Mesendoderm (in vitro differentiated cells): ENCODE data around the gene SLC2A13.
"Not testable (repeated sequence)": the region's sequence is repeated elsewhere in the genome, so short reads cannot be mapped to it uniquely, and the experiment has no call there.

Source experiments
- DNase-seq: peaks from one replicate; pipeline ENCODE4 v3.0.0; 2013
- H2AK5ac ChIP-seq: 2 replicates; pipeline ENCODE4 v1.6.1; 2013; ENCODE audit warnings: low read length, inconsistent platforms
- H2BK120ac ChIP-seq: 2 replicates; pipeline ENCODE4 v1.6.1; 2013; ENCODE audit warnings: low read depth, mild to moderate bottlenecking, low read length, moderate library complexity, mixed read lengths
- H2BK15ac ChIP-seq: replicated peaks from 2 replicates; pipeline ENCODE4 v1.6.1; 2013; ENCODE audit warnings: low read depth, mild to moderate bottlenecking, moderate library complexity
- H2BK5ac ChIP-seq: 2 replicates; pipeline ENCODE4 v1.6.1; 2013; ENCODE audit warnings: low read length, inconsistent platforms
- H3K18ac ChIP-seq: 2 replicates; pipeline ENCODE4 v1.6.1; 2013; ENCODE audit warnings: mild to moderate bottlenecking, low read length, mixed read lengths
- H3K23ac ChIP-seq: one replicate; pipeline ENCODE4 v1.6.1; 2013; ENCODE audit warnings: low read length
- H3K27ac ChIP-seq: 2 replicates; pipeline ENCODE4 v1.5.1; 2013; ENCODE audit warnings: low read depth, mild to moderate bottlenecking, inconsistent platforms, low read length, moderate library complexity
- H3K27me3 ChIP-seq: 2 replicates; pipeline ENCODE4 v1.6.1; 2013; ENCODE audit warnings: low read length, control low read depth, mild to moderate bottlenecking, inconsistent platforms; ENCODE audit not compliant: insufficient read depth, poor library complexity
- H3K36me3 ChIP-seq: 2 replicates; pipeline ENCODE4 v1.6.1; 2013; ENCODE audit warnings: low read length, inconsistent platforms; ENCODE audit not compliant: control insufficient read depth, insufficient read depth
- H3K4ac ChIP-seq: one replicate; pipeline ENCODE4 v1.6.1; 2013; ENCODE audit warnings: low read depth, mild to moderate bottlenecking, low read length, moderate library complexity
- H3K4me1 ChIP-seq: 2 replicates; pipeline ENCODE4 v1.6.1; 2013; ENCODE audit warnings: low read depth, low read length, inconsistent platforms; ENCODE audit not compliant: control insufficient read depth
- H3K4me2 ChIP-seq: 2 replicates; pipeline ENCODE4 v1.6.1; 2013; ENCODE audit warnings: low read length
- H3K4me3 ChIP-seq: 2 replicates; pipeline ENCODE4 v1.5.1; 2013; ENCODE audit warnings: mild to moderate bottlenecking, low read length
- H3K56ac ChIP-seq: one replicate; pipeline ENCODE4 v1.6.1; 2013; ENCODE audit warnings: low read length
- H3K79me1 ChIP-seq: 2 replicates; pipeline ENCODE4 v1.6.1; 2013; ENCODE audit warnings: low read length, inconsistent platforms
- H3K79me2 ChIP-seq: 2 replicates; pipeline ENCODE4 v1.6.1; 2013; ENCODE audit warnings: mild to moderate bottlenecking, low read length; ENCODE audit not compliant: control insufficient read depth, insufficient read depth
- H3K9ac ChIP-seq: 2 replicates; pipeline ENCODE4 v1.6.1; 2013; ENCODE audit warnings: low read length, inconsistent platforms
- H4K5ac ChIP-seq: one replicate; pipeline ENCODE4 v1.6.1; 2013; ENCODE audit warnings: low read length
- H4K8ac ChIP-seq: one replicate; pipeline ENCODE4 v1.6.1; 2013; ENCODE audit warnings: low read depth, mild to moderate bottlenecking, control low read depth, low read length, moderate library complexity
- WGBS: extraction: QIAGEN DNeasy Blood & Tissue Kit; methylation state at CpG from one replicate; pipeline ENCODE4 v1.1.7; 2013; ENCODE audit warnings: low lambda C conversion rate, missing lambda C conversion rate; ENCODE audit not compliant: insufficient coverage; ENCODE audit errors: extremely low coverage; 5-methylcytosine and 5-hydroxymethylcytosine counted together

SLC2A13 gene

DNA sequence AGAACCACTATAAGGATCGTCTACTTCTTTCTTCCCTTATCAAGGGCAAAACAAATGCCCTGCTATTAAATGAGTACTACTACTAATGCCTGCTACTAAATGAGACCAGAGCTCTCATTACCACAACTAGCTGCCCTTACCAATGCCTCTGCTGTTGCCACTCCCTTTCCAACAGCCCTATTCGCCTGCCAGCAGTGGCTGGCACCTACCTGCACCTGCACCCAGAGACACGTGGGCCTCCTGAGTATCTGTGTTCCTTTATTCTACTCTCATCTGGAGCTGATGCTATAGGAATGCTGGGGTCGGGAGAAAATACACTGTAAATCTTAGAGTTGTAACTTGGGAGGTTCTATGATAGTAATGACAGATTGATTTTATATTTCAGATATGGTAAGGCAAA, 174.7 kb downstream of the SLC2A13 start:
- Histone ChIP-seq H3K79me2 (no peaks in the 10 kb centered on the region), H3K56ac (no peak overlapping the region), H4K8ac (no peak overlapping the region), H3K18ac (no peak overlapping the region), H3K27me3 (no peaks in the 10 kb centered on the region), H2BK120ac (no peak overlapping the region), H3K4me1 (no peaks in the 10 kb centered on the region), H4K5ac (no peak overlapping the region), H3K23ac (no peak overlapping the region), H3K4ac (no peak overlapping the region), H3K36me3 (no peaks in the 10 kb centered on the region), H3K4me2 (no peak overlapping the region), H2AK5ac (no peak overlapping the region), H3K9ac (no peak overlapping the region), H3K79me1 (no peaks in the 10 kb centered on the region), H2BK15ac (no peak overlapping the region), H3K27ac (no peak overlapping the region), H2BK5ac (no peak overlapping the region), H3K4me3 (no peak overlapping the region)
- no peak for DNase-seq
- no CpG with 5 or more reads among the region's 4 CpGs for WGBS

DNA sequence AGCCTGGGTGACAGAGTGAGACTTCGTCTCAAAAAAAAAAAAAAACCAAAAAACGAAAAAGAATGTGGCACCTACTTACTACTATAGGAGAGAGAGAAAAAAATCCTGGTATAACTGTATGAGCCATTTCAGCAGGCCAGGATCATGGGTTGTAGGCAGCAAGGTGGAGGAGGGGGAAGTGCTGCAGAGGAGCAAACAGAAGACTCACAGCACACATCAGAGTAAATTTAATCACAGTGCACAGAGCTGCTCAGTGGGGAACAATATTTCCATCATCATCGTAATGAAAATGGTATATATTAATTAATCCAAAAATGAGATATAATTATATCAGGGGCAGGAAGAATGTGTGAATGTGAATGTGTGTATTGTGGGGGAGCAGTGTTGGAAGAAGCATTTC, 175.8 kb downstream of the SLC2A13 start:
- H3K9ac ChIP-seq, result no peak overlapping the region
- no peaks in the 10 kb centered on the region for H3K79me2 ChIP-seq
- H3K4me2 ChIP-seq, result no peak overlapping the region
- H3K27me3 ChIP-seq, result no peaks in the 10 kb centered on the region
- no peak overlapping the region for H3K18ac ChIP-seq
- no peak overlapping the region for H4K8ac ChIP-seq
- H2BK5ac ChIP-seq, result no peak overlapping the region
- H3K79me1 ChIP-seq, result no peaks in the 10 kb centered on the region
- H3K56ac ChIP-seq, result no peak overlapping the region
- WGBS, result no CpG with 5 or more reads among the region's 3 CpGs
- H2AK5ac ChIP-seq, result no peak overlapping the region
- no peak overlapping the region for H3K27ac ChIP-seq
- DNase-seq, result no peak
- H3K36me3 ChIP-seq, result no peaks in the 10 kb centered on the region
- no peak overlapping the region for H2BK120ac ChIP-seq
- H2BK15ac ChIP-seq, result no peak overlapping the region
- H3K4ac ChIP-seq, result no peak overlapping the region
- no peak overlapping the region for H3K4me3 ChIP-seq
- no peak overlapping the region for H4K5ac ChIP-seq
- no peaks in the 10 kb centered on the region for H3K4me1 ChIP-seq
- no peak overlapping the region for H3K23ac ChIP-seq

DNA sequence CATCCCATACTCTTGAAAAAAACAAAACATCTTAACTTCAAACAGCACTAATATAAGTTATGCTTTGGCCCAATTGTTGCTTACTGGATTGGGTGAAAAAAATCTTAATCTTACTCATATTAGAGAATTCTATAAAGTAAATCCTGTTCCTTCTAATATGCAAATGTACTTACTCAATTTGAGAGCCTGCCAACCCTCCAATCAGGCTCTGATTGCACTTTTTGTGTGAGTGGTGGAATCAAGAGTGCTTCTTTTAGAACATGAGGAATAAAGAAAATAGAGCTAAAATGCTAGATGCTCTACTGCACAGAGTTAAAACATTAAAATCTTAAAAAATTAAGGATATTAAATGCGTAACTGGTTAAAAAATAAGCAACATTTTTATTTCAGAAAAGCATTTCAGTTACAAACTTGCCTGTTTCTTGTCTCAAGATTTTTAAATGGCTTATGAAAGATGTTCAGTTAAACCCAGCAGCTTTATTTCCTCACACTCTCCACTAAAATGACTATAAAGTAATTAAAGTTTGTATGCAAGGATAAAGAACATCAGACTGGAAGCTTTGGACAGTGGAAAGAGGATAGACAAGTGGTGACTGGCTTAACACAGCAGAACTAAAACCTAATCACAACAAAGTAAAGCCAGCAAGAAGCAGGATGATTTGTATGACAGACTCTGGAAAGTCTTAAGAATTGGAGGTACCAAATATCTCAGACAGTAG, 177.5 kb downstream of the SLC2A13 start:
- no peaks in the 10 kb centered on the region for H3K27me3 ChIP-seq
- no peak overlapping the region for H4K8ac ChIP-seq
- no peaks in the 10 kb centered on the region for H3K79me1 ChIP-seq
- no peak overlapping the region for H2BK15ac ChIP-seq
- no peak overlapping the region for H3K4ac ChIP-seq
- no peak overlapping the region for H3K56ac ChIP-seq
- no peaks in the 10 kb centered on the region for H3K36me3 ChIP-seq
- H3K18ac ChIP-seq, result no peak overlapping the region
- H3K4me3 ChIP-seq, result no peak overlapping the region
- H2BK5ac ChIP-seq, result no peak overlapping the region
- DNase-seq, result no peak
- no peak overlapping the region for H3K23ac ChIP-seq
- H3K27ac ChIP-seq, result no peak overlapping the region
- H4K5ac ChIP-seq, result no peak overlapping the region
- WGBS, result no CpG with 5 or more reads among the region's 1 CpG
- H2BK120ac ChIP-seq, result no peak overlapping the region
- H3K4me2 ChIP-seq, result no peak overlapping the region
- no peaks in the 10 kb centered on the region for H3K4me1 ChIP-seq
- no peak overlapping the region for H2AK5ac ChIP-seq
- no peaks in the 10 kb centered on the region for H3K79me2 ChIP-seq
- no peak overlapping the region for H3K9ac ChIP-seq

DNA sequence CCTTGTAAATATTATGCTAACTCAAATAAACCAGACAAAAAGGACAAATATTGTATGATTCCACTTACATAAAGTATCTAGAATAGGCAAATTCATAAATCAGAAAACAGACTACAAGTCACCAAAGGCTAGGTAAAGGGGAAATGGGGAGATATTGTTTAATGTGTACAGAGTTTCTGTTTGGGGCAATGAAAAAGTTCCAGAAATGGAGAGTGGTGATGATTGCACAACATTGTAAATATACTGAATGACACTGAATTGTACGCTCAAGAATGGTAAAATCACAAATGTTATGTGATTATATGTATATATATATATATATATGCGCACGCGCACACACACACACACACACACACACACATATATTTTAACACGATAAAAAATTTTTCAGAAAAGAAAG, 182.5 kb downstream of the SLC2A13 start:
- Histone ChIP-seq H4K8ac (no peak overlapping the region), H3K23ac (no peak overlapping the region), H2BK120ac (no peak overlapping the region), H2AK5ac (no peak overlapping the region), H2BK5ac (no peak overlapping the region), H3K4me2 (no peak overlapping the region), H2BK15ac (no peak overlapping the region), H3K79me2 (no peaks in the 10 kb centered on the region), H3K18ac (no peak overlapping the region), H3K4ac (no peak overlapping the region), H3K27ac (no peak overlapping the region), H4K5ac (no peak overlapping the region), H3K56ac (no peak overlapping the region), H3K27me3 (no peaks in the 10 kb centered on the region), H3K4me3 (no peak overlapping the region), H3K9ac (no peak overlapping the region), H3K4me1 (no peaks in the 10 kb centered on the region), H3K36me3 (no peaks in the 10 kb centered on the region), H3K79me1 (no peaks in the 10 kb centered on the region)
- DNase-seq, result no peak
- WGBS, result no CpG with 5 or more reads among the region's 5 CpGs

DNA sequence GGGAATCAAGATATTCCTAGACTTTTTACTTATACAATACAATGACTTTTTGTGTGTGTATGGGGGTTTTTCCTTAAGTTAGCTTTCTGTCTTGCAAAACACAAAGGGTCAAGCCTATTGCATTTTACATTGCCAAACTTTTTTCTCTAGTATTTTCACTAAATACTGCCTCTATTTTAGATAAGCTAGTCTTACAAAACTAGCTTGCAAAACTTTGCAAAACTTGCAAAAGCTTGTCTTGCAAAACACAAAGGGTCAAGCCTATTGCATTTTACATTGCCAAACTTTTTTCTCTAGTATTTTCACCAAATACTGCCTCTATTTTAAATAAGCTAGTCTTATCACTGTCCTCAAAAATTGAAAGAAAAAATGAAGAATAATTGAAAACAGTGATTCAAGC, 183.3 kb downstream of the SLC2A13 start:
- H2BK5ac ChIP-seq, H3K23ac ChIP-seq, H4K5ac ChIP-seq, H2AK5ac ChIP-seq, H3K4me1 ChIP-seq, H3K4me2 ChIP-seq, H3K4me3 ChIP-seq, H3K4ac ChIP-seq, H4K8ac ChIP-seq, H3K56ac ChIP-seq, H3K36me3 ChIP-seq, H3K18ac ChIP-seq, H3K9ac ChIP-seq, H3K27me3 ChIP-seq, H2BK15ac ChIP-seq, H3K79me2 ChIP-seq, DNase-seq, H2BK120ac ChIP-seq, H3K79me1 ChIP-seq, H3K27ac ChIP-seq: not testable (repeated sequence)

DNA sequence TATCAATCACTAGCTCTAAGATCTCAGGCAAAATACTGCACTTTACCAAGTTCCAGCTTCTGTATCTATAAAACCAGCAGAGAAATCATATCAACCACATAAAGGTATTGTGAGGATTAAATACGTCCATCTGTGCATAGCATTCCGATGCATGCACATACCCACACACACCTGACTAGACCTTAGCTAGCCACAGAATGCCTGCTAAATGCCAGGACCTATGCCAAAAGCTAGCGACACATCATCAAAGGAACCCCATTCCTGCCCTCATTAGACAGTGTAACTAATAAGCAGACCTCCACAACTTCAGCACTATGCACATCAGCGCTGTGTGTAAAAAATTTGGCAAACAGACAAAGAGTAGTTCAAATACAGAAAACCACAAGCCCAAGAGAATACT, 185.2 kb downstream of the SLC2A13 start:
- whole genome bisulfite sequencing, result no CpG with 5 or more reads among the region's 4 CpGs
- Histone ChIP-seq H3K9ac (no peak overlapping the region), H3K27me3 (no peaks in the 10 kb centered on the region), H3K27ac (no peak overlapping the region), H3K4me3 (no peak overlapping the region), H4K5ac (no peak overlapping the region), H3K4me2 (no peak overlapping the region), H2AK5ac (no peak overlapping the region), H3K79me1 (no peaks in the 10 kb centered on the region), H4K8ac (no peak overlapping the region), H3K4ac (no peak overlapping the region), H2BK120ac (no peak overlapping the region), H3K4me1 (no peaks in the 10 kb centered on the region), H2BK5ac (no peak overlapping the region), H3K18ac (no peak overlapping the region), H3K56ac (no peak overlapping the region), H2BK15ac (no peak overlapping the region), H3K36me3 (no peaks in the 10 kb centered on the region), H3K79me2 (no peaks in the 10 kb centered on the region), H3K23ac (no peak overlapping the region)
- no peak for DNase-seq
